H1 (cell line): ENCODE results near the gene MECP2. TPM values are rescaled to one million over a fixed set of nuclear protein-coding genes. Genes with fewer than 3 reads are reported as not detected.

Experiments
- CTCF ChIA-PET: fragments of 300-600 bp; sonication (Branson Sonifier 250); formaldehyde crosslinking; loops from one replicate; lab custom pipeline; 2021; ENCODE audit not compliant: partially characterized antibody; lab: Charles Lee
- POLR2A ChIA-PET: fragments of 300-600 bp; sonication (Branson Sonifier 250); formaldehyde crosslinking; loops from one replicate; lab custom pipeline; 2021; ENCODE audit warnings: inconsistent platforms; ENCODE audit not compliant: partially characterized antibody; lab: Charles Lee
- DNase-seq, 2 experiments: peaks; one replicate each; pipeline versions ENCODE4 v3.0.0 to v3.0.0-alpha.2; 2010 to 2022; ENCODE audit warnings: low spot score in 2 of 2, low read depth in 1 of 2, mixed read lengths in 1 of 2
- FAIRE-seq: peaks from 2 replicates; lab custom pipeline; 2011; peaks lifted over from hg19 to GRCh38; lab: Jason Lieb, UNC
- H2AFZ ChIP-seq: 2 replicates; pipeline ENCODE4 v1.8.1; 2012; ENCODE audit warnings: low read length, inconsistent platforms
- H2AK5ac ChIP-seq: 2 replicates; pipeline ENCODE4 v1.6.1; 2013; ENCODE audit warnings: low read depth, low read length
- H2BK120ac ChIP-seq: replicated peaks from 2 replicates; pipeline ENCODE3; 2013; ENCODE audit warnings: low read depth, low read length, inconsistent platforms
- H2BK12ac ChIP-seq: 2 replicates; pipeline ENCODE4 v1.6.1; 2013; ENCODE audit warnings: low read depth, low read length
- H2BK15ac ChIP-seq: 2 replicates; pipeline ENCODE4 v1.6.1; 2013; ENCODE audit warnings: low read length
- H2BK20ac ChIP-seq: 2 replicates; pipeline ENCODE4 v1.6.1; 2013; ENCODE audit warnings: low read length
- H2BK5ac ChIP-seq: 2 replicates; pipeline ENCODE4 v1.6.1; 2013; ENCODE audit warnings: low read depth, low read length
- H3K14ac ChIP-seq: 2 replicates; pipeline ENCODE4 v1.6.1; 2013; ENCODE audit warnings: inconsistent platforms; ENCODE audit not compliant: insufficient read length
- H3K18ac ChIP-seq: 2 replicates; pipeline ENCODE4 v1.6.1; 2013; ENCODE audit warnings: low read length; ENCODE audit errors: extremely low read depth
- H3K23ac ChIP-seq: 2 replicates; pipeline ENCODE4 v1.6.1; 2013; ENCODE audit warnings: inconsistent platforms; ENCODE audit not compliant: insufficient read length
- H3K23me2 ChIP-seq: 2 replicates; pipeline ENCODE4 v1.6.1; 2013; ENCODE audit warnings: low read depth, low read length
- H3K27ac ChIP-seq: 2 replicates; pipeline ENCODE4 v1.6.1; 2011; ENCODE audit warnings: low read depth, low read length, inconsistent platforms
- H3K27me3 ChIP-seq, 4 experiments: replicated peaks in 1 of 4; 1 replicate in 1 of 4; 2 replicates in 3 of 4; pipeline versions ENCODE4 v1.6.1 to v1.8.1; 2011 to 2013; ENCODE audit warnings: low read length in 3 of 4, mild to moderate bottlenecking in 3 of 4, inconsistent platforms in 2 of 4, mixed read lengths in 2 of 4, moderate library complexity in 1 of 4; ENCODE audit not compliant: control insufficient read depth in 3 of 4, insufficient read depth in 3 of 4; ENCODE audit errors: extremely low read depth in 1 of 4
- H3K36me3 ChIP-seq, 4 experiments: 2 replicates each; pipeline versions ENCODE4 v1.6.1 to v1.8.1; 2011 to 2013; ENCODE audit warnings: mild to moderate bottlenecking in 4 of 4, low read length in 3 of 4, moderate library complexity in 2 of 4, control low read depth in 1 of 4, inconsistent platforms in 1 of 4; ENCODE audit not compliant: insufficient read depth in 4 of 4, control insufficient read depth in 2 of 4
- H3K4ac ChIP-seq: replicated peaks from 2 replicates; pipeline ENCODE3; 2013; ENCODE audit warnings: low read length, low read depth, mixed read lengths, inconsistent platforms; ENCODE audit not compliant: insufficient read length
- H3K4me1 ChIP-seq, 4 experiments: replicated peaks in 1 of 4; 1 replicate in 1 of 4; 2 replicates in 3 of 4; pipeline versions ENCODE4 v1.6.1 to v1.8.1; 2011 to 2013; ENCODE audit warnings: low read length in 3 of 4, inconsistent platforms in 2 of 4, mixed read lengths in 1 of 4; ENCODE audit not compliant: insufficient read depth in 4 of 4, control insufficient read depth in 3 of 4
- H3K4me2 ChIP-seq, 2 experiments: 2 replicates each; pipeline versions ENCODE4 v1.6.1 to v1.8.1; 2011 to 2013; ENCODE audit warnings: low read depth in 2 of 2, low read length in 2 of 2, control low read depth in 1 of 2, inconsistent platforms in 1 of 2, mild to moderate bottlenecking in 1 of 2; ENCODE audit not compliant: insufficient read depth in 1 of 2
- H3K4me3 ChIP-seq, 4 experiments: fragments of 200-600, 300-600 bp in 1 of 4; sonication (generic), shearing (Covaris generic), sonication (Bioruptor Twin) in 1 of 4; 2 replicates each; pipeline versions ENCODE4 v1.5.1 to v1.8.1; 2011 to 2016; ENCODE audit warnings: low read length in 4 of 4, low read depth in 3 of 4, control low read depth in 2 of 4, inconsistent platforms in 2 of 4, mild to moderate bottlenecking in 2 of 4, mixed read lengths in 1 of 4, moderate library complexity in 1 of 4; ENCODE audit not compliant: insufficient read depth in 2 of 4; ENCODE audit errors: extremely low read depth in 1 of 4
- H3K56ac ChIP-seq: replicated peaks from 2 replicates; pipeline ENCODE3; 2013; ENCODE audit warnings: low read depth, mild to moderate bottlenecking, mixed read lengths, low read length, inconsistent platforms; ENCODE audit not compliant: insufficient read length
- H3K79me1 ChIP-seq: 2 replicates; pipeline ENCODE4 v1.6.1; 2013; ENCODE audit warnings: low read depth, low read length, control low read depth
- H3K79me2 ChIP-seq, 2 experiments: 2 replicates each; pipeline versions ENCODE4 v1.6.1 to v1.8.1; 2012 to 2013; ENCODE audit warnings: low read length in 2 of 2, mild to moderate bottlenecking in 2 of 2, inconsistent platforms in 1 of 2; ENCODE audit not compliant: insufficient read depth in 2 of 2, control insufficient read depth in 1 of 2
- H3K9ac ChIP-seq, 4 experiments: replicated peaks in 1 of 4; 1 replicate in 1 of 4; 2 replicates in 3 of 4; pipeline versions ENCODE4 v1.6.1 to v1.8.1; 2011 to 2013; ENCODE audit warnings: low read depth in 3 of 4, low read length in 3 of 4, control low read depth in 2 of 4, mild to moderate bottlenecking in 2 of 4, moderate library complexity in 2 of 4, inconsistent platforms in 1 of 4; ENCODE audit errors: extremely low read depth in 1 of 4
- H3K9me3 ChIP-seq, 2 experiments: 2 replicates each; pipeline versions ENCODE4 v1.6.1 to v1.8.1; 2012 to 2013; ENCODE audit warnings: mild to moderate bottlenecking in 2 of 2, moderate library complexity in 2 of 2, control low read depth in 1 of 2, inconsistent platforms in 1 of 2, low read depth in 1 of 2, low read length in 1 of 2, mixed read lengths in 1 of 2; ENCODE audit not compliant: insufficient read depth in 2 of 2
- H4K20me1 ChIP-seq, 2 experiments: replicated peaks in 1 of 2; 2 replicates each; pipeline versions ENCODE3 to v1.8.1; 2011 to 2013; ENCODE audit warnings: inconsistent platforms in 2 of 2, low read length in 2 of 2, mild to moderate bottlenecking in 1 of 2; ENCODE audit not compliant: insufficient read depth in 2 of 2, control insufficient read depth in 1 of 2
- H4K5ac ChIP-seq: 2 replicates; pipeline ENCODE4 v1.6.1; 2013; ENCODE audit warnings: low read length, low read depth, mixed read lengths, inconsistent platforms; ENCODE audit not compliant: insufficient read length
- H4K8ac ChIP-seq: 2 replicates; pipeline ENCODE4 v1.8.0; 2013; ENCODE audit warnings: mild to moderate bottlenecking, moderate library complexity, low read length, inconsistent platforms; ENCODE audit not compliant: insufficient read depth; ENCODE audit errors: extremely low read depth
- H4K91ac ChIP-seq: replicated peaks from 2 replicates; pipeline ENCODE3; 2013; ENCODE audit warnings: low read length, mixed read lengths, inconsistent platforms; ENCODE audit not compliant: insufficient read length
- CBX8 ChIP-seq: fragments of 300-800, 300-1000 bp; sonication (generic); IDR thresholded peaks from 2 replicates; pipeline ENCODE4 v1.7.1; 2016; ENCODE audit warnings: low read depth, low read length, borderline replicate concordance
- FOSL1 ChIP-seq: IDR thresholded peaks from 2 replicates; pipeline ENCODE4 v1.6.1; 2011; ENCODE audit warnings: mild to moderate bottlenecking, low read depth, low read length, moderate library complexity; ENCODE audit not compliant: insufficient read depth
- GTF2F1 ChIP-seq: IDR thresholded peaks from 2 replicates; pipeline ENCODE4 v1.6.1; 2012; ENCODE audit warnings: low read depth, low read length, improper control_type of control experiment, borderline replicate concordance
- HDAC2 ChIP-seq, 2 experiments: fragments of 300-600 bp in 1 of 2; sonication (generic) in 1 of 2; IDR thresholded peaks; 2 replicates each; pipeline ENCODE4 v1.6.1; 2011 to 2012; ENCODE audit warnings: low read depth in 2 of 2, low read length in 2 of 2, mild to moderate bottlenecking in 2 of 2, moderate library complexity in 2 of 2, borderline replicate concordance in 1 of 2, inconsistent platforms in 1 of 2
- KDM1A ChIP-seq: fragments of 200-600, 300-600 bp; sonication (generic); IDR thresholded peaks from 2 replicates; pipeline ENCODE4 v1.7.1; 2016; ENCODE audit warnings: mild to moderate bottlenecking, low read length, borderline replicate concordance
- POU5F1 ChIP-seq: IDR thresholded peaks from 2 replicates; pipeline ENCODE4 v1.6.1; 2011; ENCODE audit warnings: low read depth, mild to moderate bottlenecking, low read length, moderate library complexity
- RFX5 ChIP-seq: IDR thresholded peaks from 2 replicates; pipeline ENCODE4 v1.6.1; 2011; ENCODE audit warnings: low read depth, low read length, improper control_type of control experiment, borderline replicate concordance
- RXRA ChIP-seq: IDR thresholded peaks from 2 replicates; pipeline ENCODE4 v1.6.1; 2011; ENCODE audit warnings: low read depth, mild to moderate bottlenecking, low read length, moderate library complexity; ENCODE audit not compliant: insufficient read depth
- SUZ12 ChIP-seq: fragments of 200-600 bp; sonication (generic); IDR thresholded peaks from 2 replicates; pipeline ENCODE4 v1.6.1; 2012; ENCODE audit warnings: mild to moderate bottlenecking, inconsistent platforms, low read length, moderate library complexity, mixed read lengths
- WGBS, 2 experiments: shearing (Covaris generic) in 1 of 2; methylation state at CpG; one replicate each; pipeline versions ENCODE4 v1.1.6 to v1.1.7; 2013 to 2015; ENCODE audit warnings: low lambda C conversion rate in 2 of 2, mixed read lengths in 2 of 2, inconsistent platforms in 1 of 2, low coverage in 1 of 2, missing lambda C conversion rate in 1 of 2; ENCODE audit not compliant: insufficient replicate concordance in 2 of 2, insufficient coverage in 1 of 2, insufficient read length in 1 of 2; ENCODE audit errors: extremely low coverage in 1 of 2, missing lambda C conversion rate in 1 of 2; 5-methylcytosine and 5-hydroxymethylcytosine counted together
- polyA plus RNA-seq, 7 experiments: library from polyadenylated mRNA; depleted of rRNA in 3 of 7; stranded (reverse) in 5 of 7; unstranded in 2 of 7; fragments of >200 nt in 5 of 7; fragments of 200-250 nt in 2 of 7; gene quantifications; 1 replicate in 5 of 7; 2 replicates in 1 of 7; 4 replicates in 1 of 7; pipeline versions ENCODE4 v1.2.1 to v1.2.3, GENCODE V29; 2011 to 2013; ENCODE audit warnings: missing spikeins in 2 of 7, mixed read lengths in 2 of 7
- total RNA-seq: library from RNA; stranded (reverse); fragmentation: NEBNext Ultra II Directional; extraction: Animal tissue kit (Norgen Biotek cat#: 25700); gene quantifications from 2 replicates; pipeline ENCODE4 v1.2.1, GENCODE V29; 2021
- TF ChIP-seq, protein P1 (sequence below): IDR thresholded peaks from 2 replicates; pipeline ENCODE4 v1.6.1; 2012; ENCODE audit warnings: low read length, inconsistent platforms
- TF ChIP-seq, protein P2 (sequence below): IDR thresholded peaks from 2 replicates; pipeline ENCODE4 v1.6.1; 2011; ENCODE audit warnings: low read length, improper control_type of control experiment

The MECP2 gene
- total and polyA plus RNA-seq, 2 of the 8 experiments (the other 6 are each of a cell fraction or from before 2014, with no cell fraction given) = 5.0 to 32.4 TPM

DNA sequence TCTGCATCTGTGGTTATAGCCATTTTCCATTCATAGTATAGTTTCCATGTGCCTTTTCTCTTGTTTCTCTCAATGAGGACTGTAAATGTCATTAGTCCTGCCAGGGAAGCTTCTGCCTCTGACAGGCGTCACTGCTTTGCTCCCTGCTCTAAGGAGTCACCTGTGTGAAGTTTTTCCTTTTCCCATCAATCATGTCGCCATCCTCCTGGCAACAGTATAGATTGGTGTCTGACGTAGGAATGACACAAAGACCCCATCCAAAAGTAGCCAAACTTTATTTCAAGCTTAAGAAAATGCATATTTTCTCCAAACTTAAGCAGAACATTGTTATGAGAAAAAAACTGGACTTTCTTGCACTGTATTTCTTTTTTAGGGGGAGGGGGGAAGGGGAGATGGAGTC, 23.1 kb upstream of the MECP2 start:
- Histone ChIP-seq H3K23me2 (no peaks in the 10 kb centered on the region), H3K79me2 (no peaks in the 10 kb centered on the region), H3K27me3 (no peaks in the 10 kb centered on the region), H2AFZ (no peak overlapping the region), H4K91ac (no peak overlapping the region), H3K18ac (no peak overlapping the region), H3K79me1 (no peaks in the 10 kb centered on the region), H3K4me2 (no peak overlapping the region), H3K36me3 (no peaks in the 10 kb centered on the region), H3K27ac (no peak overlapping the region), H3K9ac (no peak overlapping the region), H2BK120ac (no peak overlapping the region), H3K23ac (no peak overlapping the region), H2BK20ac (no peak overlapping the region), H3K14ac (no peak overlapping the region), H2BK12ac (no peak overlapping the region), H4K5ac (no peak overlapping the region), H4K20me1 (no peaks in the 10 kb centered on the region), H2AK5ac (no peak overlapping the region), H3K4me3 (no peak overlapping the region), H2BK15ac (no peak overlapping the region), H4K8ac (no peak overlapping the region), H2BK5ac (no peak overlapping the region), H3K9me3 (no peaks in the 10 kb centered on the region; a peak in 1 of 4 replicates), H3K4me1 (peaks cover 0 to 4% (median 0%) of the 10 kb centered on the region in 4 experiments; a peak in 1 of 7 replicates), H3K56ac (no peak overlapping the region), H3K4ac (no peak overlapping the region)
- ChIA-PET POLR2A (interaction anchor here (0.7 kb wide), 1 partner anchor 361 kb away, joined by 3 read pairs; no protein-coding TSS in a partner anchor), CTCF (no interaction called here)
- 85% methylated on average over 3 of the region's 3 CpGs; no CpG with 5 or more reads in 1 of the 2 experiments for WGBS, 2 experiments
- DNase-seq = no peak
- no peak for FAIRE-seq
- no peak for TF ChIP-seq FOSL1
- no peak for TF ChIP-seq RXRA
- no peak for TF ChIP-seq RFX5
- TF ChIP-seq, protein P1, sequence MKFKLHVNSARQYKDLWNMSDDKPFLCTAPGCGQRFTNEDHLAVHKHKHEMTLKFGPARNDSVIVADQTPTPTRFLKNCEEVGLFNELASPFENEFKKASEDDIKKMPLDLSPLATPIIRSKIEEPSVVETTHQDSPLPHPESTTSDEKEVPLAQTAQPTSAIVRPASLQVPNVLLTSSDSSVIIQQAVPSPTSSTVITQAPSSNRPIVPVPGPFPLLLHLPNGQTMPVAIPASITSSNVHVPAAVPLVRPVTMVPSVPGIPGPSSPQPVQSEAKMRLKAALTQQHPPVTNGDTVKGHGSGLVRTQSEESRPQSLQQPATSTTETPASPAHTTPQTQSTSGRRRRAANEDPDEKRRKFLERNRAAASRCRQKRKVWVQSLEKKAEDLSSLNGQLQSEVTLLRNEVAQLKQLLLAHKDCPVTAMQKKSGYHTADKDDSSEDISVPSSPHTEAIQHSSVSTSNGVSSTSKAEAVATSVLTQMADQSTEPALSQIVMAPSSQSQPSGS = no peak
- no peak for TF ChIP-seq POU5F1
- TF ChIP-seq HDAC2 (IDR thresholded peaks at IDR 0.05; ENCODE audit: borderline replicate concordance in 1 of 2, low read depth in 2 of 2, low read length in 2 of 2) = no peak
- no peak for TF ChIP-seq SUZ12
- no peak for TF ChIP-seq CBX8
- TF ChIP-seq GTF2F1 = no peak
- TF ChIP-seq KDM1A = no peak
- TF ChIP-seq, protein P2, sequence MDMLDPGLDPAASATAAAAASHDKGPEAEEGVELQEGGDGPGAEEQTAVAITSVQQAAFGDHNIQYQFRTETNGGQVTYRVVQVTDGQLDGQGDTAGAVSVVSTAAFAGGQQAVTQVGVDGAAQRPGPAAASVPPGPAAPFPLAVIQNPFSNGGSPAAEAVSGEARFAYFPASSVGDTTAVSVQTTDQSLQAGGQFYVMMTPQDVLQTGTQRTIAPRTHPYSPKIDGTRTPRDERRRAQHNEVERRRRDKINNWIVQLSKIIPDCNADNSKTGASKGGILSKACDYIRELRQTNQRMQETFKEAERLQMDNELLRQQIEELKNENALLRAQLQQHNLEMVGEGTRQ = no peak
